A549 (cell line): ENCODE data around the gene SLC29A3.

Experiments used
- BCL3 ChIP-seq: fragments of >200 bp; sonication (Bioruptor Twin); formaldehyde crosslinking; IDR thresholded peaks from 3 replicates; pipeline ENCODE4 v1.6.1; 2016
- CTCF ChIP-seq: fragments of >200 bp; sonication (Bioruptor Twin); formaldehyde crosslinking; IDR thresholded peaks from 3 replicates; pipeline ENCODE4 v1.5.1; 2016
- MAX ChIP-seq: IDR thresholded peaks from 2 replicates; pipeline ENCODE4 v1.6.1; 2012
- USF2 ChIP-seq: fragments of 450-650 bp; IDR thresholded peaks from 2 replicates; pipeline ENCODE4 v1.6.1; 2014; ENCODE audit warnings: antibody characterized with exemption

GRCh38 chr10:71358277-71358676 lies 39.2 kb downstream of the SLC29A3 start:
- TF ChIP-seq MAX (no peak), CTCF (no peak), USF2 (no peak), BCL3 (no peak)
